OCI-LY1 (cell line): ENCODE results near the gene KIAA1191.

Experiments
- CTCF ChIP-seq: fragments of 200-600 bp; sonication (generic), shearing (Covaris generic); IDR thresholded peaks from 2 replicates; pipeline ENCODE4 v1.5.1; 2017; ENCODE audit warnings: mild to moderate bottlenecking, antibody characterized with exemption, low read length, moderate library complexity, mixed read lengths
- EZH2 ChIP-seq: fragments of 200-600 bp; sonication (generic), shearing (Covaris generic); IDR thresholded peaks from 2 replicates; pipeline ENCODE4 v1.8.0; 2017; ENCODE audit warnings: borderline replicate concordance, mixed run types, mild to moderate bottlenecking, antibody characterized with exemption, low read length, moderate library complexity, mixed read lengths

DNA sequence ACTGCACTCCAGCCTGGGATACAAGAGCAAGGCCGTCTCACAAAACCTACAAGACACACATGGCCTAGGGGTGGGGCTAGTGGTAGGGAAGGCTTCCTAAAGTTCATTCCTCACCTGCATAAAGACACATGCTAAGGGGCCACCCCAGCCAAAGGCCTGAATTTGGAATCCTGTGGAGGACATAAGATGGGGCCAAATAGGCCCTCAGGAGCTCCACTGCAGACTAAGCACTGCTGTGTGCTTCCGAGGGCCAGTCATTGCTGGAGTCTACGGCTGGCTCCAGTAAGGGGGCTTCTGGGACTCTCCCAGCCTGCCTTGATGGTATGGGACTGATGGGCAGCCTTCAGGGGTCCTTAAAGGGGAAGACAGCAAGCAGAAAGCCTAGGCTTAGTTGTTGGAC, 21.2 kb upstream of the KIAA1191 start:
- no peak for TF ChIP-seq CTCF
- TF ChIP-seq EZH2 = no peak
